Activated naive CD4-positive, alpha-beta T cell treated with anti-CD3 and anti-CD28 coated beads, Interleukin-2, amount 50 U/mL, for 72 hours (primary cell): ENCODE results near the gene EHMT1. TPM values are rescaled to one million over a fixed set of nuclear protein-coding genes. Genes with fewer than 3 reads are reported as not detected.

Source experiments
- ATAC-seq, 2 donors: fragments of 150-1000 bp; cut with Tn5 transposase; 2 replicates each; pipeline ENCODE4 v1.10.0; 2021; ENCODE audit warnings: mild to moderate bottlenecking in 2 of 2, moderate library complexity in 2 of 2
- DNase-seq, 2 donors: peaks; one replicate each; pipeline ENCODE4 v3.0.0; 2021 to 2022; ENCODE audit warnings: low spot score in 2 of 2
- H3K27ac Mint-ChIP-seq, 2 donors: one replicate each; pipeline ENCODE4 v1.8.0; 2022; ENCODE audit warnings: mild to moderate bottlenecking in 2 of 2, mixed read lengths in 2 of 2
- H3K36me3 Mint-ChIP-seq, 2 donors: one replicate each; pipeline ENCODE4 v1.8.0; 2022; ENCODE audit warnings: mixed read lengths in 2 of 2
- H3K9me3 Mint-ChIP-seq, 2 donors: one replicate each; pipeline ENCODE4 v1.8.0; 2022; ENCODE audit warnings: mixed read lengths in 2 of 2
- total RNA-seq, 2 donors: library from RNA; stranded (reverse); gene quantifications; one replicate each; pipeline ENCODE4 v1.2.3, GENCODE V29; 2022

The EHMT1 gene
- total RNA-seq, 2 donors from 2014 or later, result 80.4 to 85.0 TPM

DNA sequence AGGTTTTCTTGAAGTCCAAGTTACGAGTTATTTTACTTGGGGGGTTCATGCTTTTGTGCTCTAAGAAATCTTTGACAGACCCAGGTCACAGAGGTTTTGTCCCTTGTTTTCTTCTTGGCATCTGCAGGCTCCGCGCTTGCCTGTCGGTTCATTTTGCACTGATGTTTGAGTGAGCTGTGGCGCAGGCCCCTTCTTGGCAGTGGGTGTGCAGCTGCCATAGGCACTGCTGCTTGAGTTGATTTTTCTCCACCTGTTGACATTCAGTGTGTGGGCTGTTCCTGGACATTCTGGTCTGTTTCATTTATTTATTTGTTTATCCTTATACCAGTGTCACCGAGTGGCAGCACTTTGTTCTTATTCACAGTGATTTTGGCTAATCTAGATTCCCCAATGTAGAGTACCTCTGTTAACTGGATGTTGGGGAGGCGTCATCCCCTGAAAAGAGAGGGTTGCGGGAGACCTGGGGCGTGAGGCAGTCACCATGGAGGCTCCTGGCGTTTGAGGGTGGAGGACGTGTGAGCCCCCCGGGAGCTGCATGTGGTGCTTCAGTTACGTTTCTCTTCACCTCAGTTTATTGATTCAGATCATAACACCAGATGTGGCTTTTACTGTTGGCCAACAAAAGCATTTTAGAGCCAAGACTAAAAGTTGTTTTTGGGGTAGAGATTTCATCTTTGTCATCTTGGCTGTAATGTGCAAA is 137.4 kb downstream of the EHMT1 start:
- ATAC-seq (no peak), DNase-seq (no peak)
- Mint-ChIP-seq H3K36me3 (peaks cover 55 to 78% of the 10 kb centered on the region in 2 donors), H3K9me3 (peaks cover 0 to 5% of the 10 kb centered on the region in 2 donors), H3K27ac (peak overlapping the region in 1 of 2 donors; percentile 68)

DNA sequence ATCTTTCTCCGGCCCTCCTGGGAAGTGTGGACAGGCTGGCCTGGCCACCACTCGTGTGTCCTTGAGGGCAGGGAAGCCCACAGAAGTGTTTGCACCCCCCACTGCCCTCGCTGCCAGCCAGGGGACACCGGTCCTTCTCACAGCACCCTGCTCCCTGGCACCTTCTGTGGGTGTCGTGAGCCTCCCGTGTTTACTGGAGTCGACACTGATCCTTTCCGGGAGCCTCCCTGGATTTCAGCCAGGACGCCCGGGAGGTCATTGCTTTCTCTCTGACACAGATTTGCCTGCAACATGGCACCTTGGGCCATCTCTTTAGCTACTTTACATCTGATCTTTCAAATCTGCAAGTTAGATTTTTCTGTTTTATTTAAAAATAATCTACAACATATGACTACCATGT is 138.3 kb downstream of the EHMT1 start:
- ATAC-seq (no peak), DNase-seq (no peak)
- H3K9me3 Mint-ChIP-seq, result peaks cover 0 to 5% of the 10 kb centered on the region in 2 donors
- peak overlapping the region; percentile 47 to 81 for H3K27ac Mint-ChIP-seq
- H3K36me3 Mint-ChIP-seq, result peaks cover 56 to 78% of the 10 kb centered on the region in 2 donors

DNA sequence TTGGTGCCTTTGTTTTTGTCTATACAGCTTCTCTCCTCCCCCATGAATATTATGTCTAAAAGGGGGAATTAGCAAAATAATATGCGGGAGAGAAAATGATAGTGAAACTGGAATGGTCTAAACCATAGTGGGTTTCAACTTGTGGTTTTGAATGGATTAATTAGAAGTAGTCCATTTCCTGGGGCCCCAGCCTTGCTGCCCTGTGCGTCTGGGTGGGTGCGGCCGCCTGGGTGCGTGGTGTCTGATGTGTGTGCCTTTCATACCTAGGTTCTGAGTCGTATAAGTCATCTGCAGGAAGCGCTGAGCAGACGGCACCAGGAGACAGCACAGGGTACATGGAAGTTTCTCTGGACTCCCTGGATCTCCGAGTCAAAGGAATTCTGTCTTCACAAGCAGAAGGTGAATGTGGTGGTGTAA is 138.8 kb downstream of the EHMT1 start:
- Mint-ChIP-seq H3K36me3 (peaks cover 57 to 78% of the 10 kb centered on the region in 2 donors), H3K9me3 (peaks cover 0 to 5% of the 10 kb centered on the region in 2 donors), H3K27ac (peak overlapping the region; percentile 81 to 92)
- ATAC-seq, result peak; percentile 49 to 59
- no peak for DNase-seq

DNA sequence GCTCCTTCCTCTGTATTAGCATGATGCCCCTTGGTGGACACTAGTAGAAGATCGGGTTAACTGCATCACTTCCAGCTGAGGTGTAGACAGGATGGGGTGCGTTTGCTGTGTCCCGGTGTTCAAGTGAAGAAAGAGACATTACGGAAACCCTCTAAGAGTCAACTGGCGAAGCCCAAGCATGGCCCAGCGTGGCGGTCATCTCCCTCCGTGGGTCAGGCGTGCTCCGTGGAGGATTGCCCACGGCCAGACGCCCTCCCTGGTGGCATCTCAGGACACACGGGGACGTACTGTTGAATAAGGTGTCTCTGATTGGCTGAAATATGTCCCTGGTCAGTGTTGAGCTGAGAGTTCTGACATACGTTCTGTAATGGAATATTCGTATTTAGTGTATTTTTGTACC is 139.3 kb downstream of the EHMT1 start:
- no peak for DNase-seq
- peak overlapping the region; percentile 81 to 92 for H3K27ac Mint-ChIP-seq
- H3K9me3 Mint-ChIP-seq, result peaks cover 0 to 5% of the 10 kb centered on the region in 2 donors
- no peak for ATAC-seq
- H3K36me3 Mint-ChIP-seq, result peaks cover 57 to 78% of the 10 kb centered on the region in 2 donors

DNA sequence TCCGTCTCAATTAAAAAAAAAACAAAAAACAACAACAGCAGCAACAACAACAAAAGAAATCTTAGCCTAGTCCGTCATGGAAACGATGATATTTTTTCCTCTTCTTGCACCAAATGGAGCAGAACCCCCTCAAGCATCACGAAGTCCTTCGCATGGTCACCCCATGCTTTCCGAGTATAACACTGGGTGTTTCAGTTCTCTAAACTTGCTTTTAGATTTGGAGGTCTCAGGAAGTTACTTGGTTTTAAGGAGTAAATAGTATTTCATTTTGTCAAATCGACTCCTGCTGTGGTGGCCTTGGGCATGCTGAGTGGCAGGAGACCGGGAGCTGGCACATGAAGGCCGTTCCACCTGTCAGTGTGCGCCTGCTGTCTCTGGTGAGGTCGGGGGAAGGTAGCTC is 140.3 kb downstream of the EHMT1 start:
- DNase-seq (no peak), ATAC-seq (no peak)
- peaks cover 52 to 72% of the 10 kb centered on the region in 2 donors for H3K36me3 Mint-ChIP-seq
- peak overlapping the region; percentile 86 to 92 for H3K27ac Mint-ChIP-seq
- H3K9me3 Mint-ChIP-seq, result peaks cover 0 to under 1% of the 10 kb centered on the region in 2 donors

DNA sequence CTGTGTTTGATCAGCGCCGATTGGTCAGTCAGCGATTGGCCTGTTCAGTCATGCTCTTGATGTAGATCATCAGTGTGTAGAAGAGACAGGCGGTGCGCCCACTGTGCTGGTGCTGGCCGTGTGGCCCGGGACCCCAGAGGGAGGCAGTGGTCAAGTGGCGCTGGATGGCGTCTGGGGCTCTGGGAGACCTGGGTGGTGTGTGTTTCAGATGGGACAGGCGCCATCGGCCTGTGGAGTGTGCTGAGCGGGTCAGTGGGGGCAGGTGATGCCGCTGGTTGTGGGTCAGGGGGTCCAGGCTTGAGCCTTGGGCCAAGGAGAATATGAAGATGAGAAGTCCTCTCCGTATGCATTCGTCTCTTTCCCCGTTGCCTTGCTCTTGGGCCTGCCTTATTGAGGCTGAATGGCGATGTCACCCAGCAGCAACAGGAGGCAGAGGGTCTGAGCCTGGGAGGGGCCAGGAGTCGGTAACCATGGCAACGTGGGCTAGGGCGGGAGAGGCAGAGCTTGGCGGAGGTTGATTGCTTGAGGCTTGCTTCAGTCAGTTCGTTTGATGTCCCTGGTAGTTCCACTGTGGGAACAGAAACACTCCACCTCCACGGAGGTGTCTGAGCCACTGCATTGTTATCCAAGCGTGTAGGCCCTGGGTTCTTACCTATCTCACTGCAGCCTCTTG is 141.0 kb downstream of the EHMT1 start:
- Mint-ChIP-seq H3K36me3 (peaks cover 50 to 72% of the 10 kb centered on the region in 2 donors), H3K9me3 (no peaks in the 10 kb centered on the region), H3K27ac (peak overlapping the region; percentile 86 to 92)
- ATAC-seq, result no peak
- no peak for DNase-seq

DNA sequence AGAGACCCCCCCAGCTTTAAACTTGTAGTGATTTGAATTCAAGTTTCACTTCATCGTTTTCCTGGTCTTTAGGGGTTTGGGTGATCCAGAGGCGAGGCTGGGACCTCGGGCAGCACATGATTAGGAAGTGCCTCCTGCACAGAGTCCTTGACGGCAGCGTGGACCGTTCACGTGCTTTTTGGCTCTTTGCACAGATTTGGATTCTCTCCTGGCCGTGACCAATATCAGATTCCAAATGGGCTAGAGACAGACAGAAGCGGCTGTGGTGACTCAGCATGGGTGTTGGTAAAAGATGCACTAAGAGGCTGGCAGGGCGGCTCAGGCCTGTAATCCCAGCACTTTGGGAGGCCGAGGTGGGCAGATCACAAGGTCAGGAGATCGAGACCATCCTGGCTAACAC is 141.6 kb downstream of the EHMT1 start:
- Mint-ChIP-seq H3K27ac (peak overlapping the region; percentile 86 to 92), H3K9me3 (no peaks in the 10 kb centered on the region), H3K36me3 (peaks cover 44 to 67% of the 10 kb centered on the region in 2 donors)
- DNase-seq, result no peak
- no peak for ATAC-seq

DNA sequence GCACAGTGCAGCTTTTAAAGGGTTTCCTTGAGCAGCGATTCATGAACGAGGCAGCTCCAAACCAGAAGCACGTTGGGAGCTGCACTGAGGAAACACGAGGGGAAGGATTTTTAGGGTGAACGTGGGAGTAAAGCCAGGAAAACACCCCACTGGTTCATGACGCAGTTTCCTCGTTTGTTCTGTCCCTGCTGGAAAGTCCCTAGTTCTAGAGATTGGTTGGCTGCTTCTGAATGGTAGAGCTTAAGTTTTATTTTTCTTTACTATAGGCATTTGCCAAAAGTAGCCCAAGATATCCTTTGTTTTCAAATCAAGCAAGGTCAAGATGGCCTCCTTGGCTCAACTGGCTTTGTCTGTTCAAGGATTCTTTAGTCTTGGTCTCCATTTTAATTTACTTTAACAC is 142.2 kb downstream of the EHMT1 start:
- Mint-ChIP-seq H3K9me3 (no peaks in the 10 kb centered on the region), H3K36me3 (peaks cover 38 to 66% of the 10 kb centered on the region in 2 donors), H3K27ac (peak overlapping the region; percentile 86 to 92)
- DNase-seq, result no peak
- ATAC-seq, result peak; percentile 66 to 87

DNA sequence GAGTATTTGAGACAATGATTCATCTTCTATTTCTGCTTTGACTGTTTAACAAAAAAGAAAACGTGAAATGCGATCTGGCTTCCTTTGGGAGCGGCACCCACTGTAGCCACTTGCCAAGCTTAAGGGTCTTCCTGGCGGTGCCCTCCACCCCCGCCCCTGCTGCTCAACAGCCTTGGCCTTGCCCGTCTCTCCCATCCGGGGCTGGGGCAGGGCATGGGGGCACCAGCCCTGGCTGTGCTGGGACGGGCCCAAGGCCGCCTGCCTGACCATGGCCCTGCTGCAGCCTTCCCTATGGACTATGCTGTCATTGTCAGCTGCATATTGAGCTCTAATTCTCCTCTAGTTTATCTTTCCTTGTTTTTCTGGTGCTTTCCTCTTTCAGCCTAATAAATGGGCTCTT is 143.0 kb downstream of the EHMT1 start:
- H3K27ac Mint-ChIP-seq, result peak overlapping the region; percentile 92 to 97
- no peaks in the 10 kb centered on the region for H3K9me3 Mint-ChIP-seq
- no peak for DNase-seq
- H3K36me3 Mint-ChIP-seq, result peaks cover 33 to 59% of the 10 kb centered on the region in 2 donors
- ATAC-seq, result no peak

DNA sequence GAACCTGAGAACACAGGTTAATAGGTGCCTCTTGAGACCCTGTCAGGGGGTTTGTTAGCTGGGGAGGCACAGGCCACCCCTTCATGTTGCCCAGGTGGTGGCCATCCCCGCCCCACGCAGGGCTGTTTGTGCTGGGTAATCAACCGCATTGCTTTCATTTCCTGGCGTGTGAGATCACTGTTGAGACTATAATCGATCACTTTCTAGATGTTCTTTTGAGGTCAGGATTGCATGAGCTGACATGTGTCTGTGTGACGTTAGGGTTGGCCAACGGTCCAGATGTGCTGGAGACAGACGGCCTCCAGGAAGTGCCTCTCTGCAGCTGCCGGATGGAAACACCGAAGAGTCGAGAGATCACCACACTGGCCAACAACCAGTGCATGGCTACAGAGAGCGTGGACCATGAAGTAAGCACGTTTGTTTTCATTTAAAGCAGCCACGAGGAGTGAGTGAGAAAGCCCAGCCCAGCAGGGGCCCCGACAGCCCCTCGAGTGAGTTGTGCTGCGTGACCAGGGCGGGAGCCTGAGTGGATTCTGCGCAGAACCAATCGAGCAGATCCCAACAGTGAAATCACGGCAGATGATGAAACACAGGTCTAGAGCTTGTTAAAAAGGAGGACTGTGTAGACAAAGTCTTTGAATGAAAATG is 143.7 kb downstream of the EHMT1 start:
- no peak for ATAC-seq
- H3K36me3 Mint-ChIP-seq, result peaks cover 39 to 53% of the 10 kb centered on the region in 2 donors
- no peak for DNase-seq
- H3K27ac Mint-ChIP-seq, result peak overlapping the region; percentile 92 to 97
- H3K9me3 Mint-ChIP-seq, result no peaks in the 10 kb centered on the region

DNA sequence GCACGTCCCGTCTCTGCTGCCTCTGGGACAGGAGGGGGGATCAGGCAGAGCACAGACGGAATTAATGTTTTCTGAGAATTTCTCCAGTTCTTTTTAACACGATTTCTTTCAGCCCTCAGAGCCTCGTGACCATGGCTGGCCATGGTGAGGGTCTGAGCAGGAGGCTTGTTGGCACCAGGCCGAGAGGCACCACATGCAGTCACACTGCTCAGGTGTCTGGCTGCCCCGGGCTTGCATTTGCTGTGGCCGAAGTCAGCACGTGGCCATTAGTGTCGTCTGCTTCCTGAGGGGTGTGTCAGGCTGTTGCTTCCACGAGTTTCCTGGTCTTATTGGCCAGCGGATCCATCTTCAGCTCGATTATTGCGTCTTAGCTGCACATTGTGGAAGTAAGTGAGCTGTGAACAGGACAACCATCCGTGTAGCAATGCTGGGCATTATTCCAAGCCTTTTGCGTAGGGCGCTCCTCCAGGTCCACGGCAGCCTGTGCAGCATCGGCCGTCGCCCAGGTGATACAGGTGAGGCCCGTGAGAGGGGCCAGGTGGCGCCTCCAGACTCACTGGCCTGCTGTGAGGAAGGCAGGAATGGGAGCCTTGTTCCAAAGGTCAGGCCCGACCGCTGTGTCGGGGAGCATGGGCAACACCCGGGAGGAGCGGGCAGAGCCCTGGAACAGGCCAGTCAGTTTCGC is 144.6 kb downstream of the EHMT1 start:
- Mint-ChIP-seq H3K27ac (peak overlapping the region; percentile 60 to 92), H3K9me3 (no peaks in the 10 kb centered on the region), H3K36me3 (peaks cover 30 to 44% of the 10 kb centered on the region in 2 donors)
- DNase-seq (no peak), ATAC-seq (no peak)

DNA sequence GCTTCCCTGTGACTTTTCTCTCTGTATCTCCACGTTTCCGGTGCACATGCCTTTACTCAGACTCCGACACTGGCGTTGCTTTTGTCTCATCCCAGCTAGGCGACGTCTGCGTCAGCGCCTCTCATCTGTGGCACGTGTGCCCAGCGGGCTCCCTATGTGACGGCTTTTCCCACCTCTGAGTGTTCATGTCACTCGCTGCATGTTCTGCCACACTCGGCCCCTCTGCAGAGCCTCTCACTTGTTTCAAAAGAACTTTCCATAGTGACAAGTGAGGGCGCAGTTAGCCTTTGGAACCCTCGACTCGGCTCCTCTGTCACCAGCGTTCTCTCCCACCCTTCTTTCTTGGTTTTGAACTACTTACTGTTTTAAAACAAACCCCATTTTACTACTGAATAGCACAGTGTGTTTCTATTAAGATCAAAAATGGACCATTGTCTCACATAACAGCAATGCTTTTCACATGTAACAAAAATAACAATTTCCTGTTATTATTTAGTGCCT is 145.4 kb downstream of the EHMT1 start:
- Mint-ChIP-seq H3K27ac (peak overlapping the region in 1 of 2 donors; percentile 79), H3K36me3 (peaks cover 28 to 41% of the 10 kb centered on the region in 2 donors), H3K9me3 (no peaks in the 10 kb centered on the region)
- ATAC-seq (no peak), DNase-seq (no peak)

DNA sequence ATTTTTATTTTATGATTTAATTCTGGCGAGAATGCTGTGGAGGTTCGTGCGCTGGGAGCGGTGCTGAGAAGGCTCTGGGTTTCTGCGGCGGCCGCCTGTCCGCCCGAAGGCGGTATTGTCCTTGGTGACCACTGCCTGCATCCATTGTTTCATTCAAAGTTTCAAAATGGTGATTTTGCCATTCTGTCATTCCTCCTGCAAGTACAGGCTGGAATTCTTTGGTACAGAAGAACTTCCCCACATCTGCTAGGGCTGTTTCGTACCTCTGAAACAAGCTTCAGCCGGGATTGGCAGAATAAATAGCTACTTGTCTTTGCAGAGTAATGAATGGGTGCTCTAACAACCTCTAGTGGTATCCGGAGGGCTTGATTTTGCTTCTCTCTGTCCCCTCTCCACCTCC is 146.2 kb downstream of the EHMT1 start:
- Mint-ChIP-seq H3K36me3 (peaks cover 25 to 42% of the 10 kb centered on the region in 2 donors), H3K9me3 (no peaks in the 10 kb centered on the region), H3K27ac (peak overlapping the region in 1 of 2 donors; percentile 6)
- no peak for ATAC-seq
- no peak for DNase-seq

DNA sequence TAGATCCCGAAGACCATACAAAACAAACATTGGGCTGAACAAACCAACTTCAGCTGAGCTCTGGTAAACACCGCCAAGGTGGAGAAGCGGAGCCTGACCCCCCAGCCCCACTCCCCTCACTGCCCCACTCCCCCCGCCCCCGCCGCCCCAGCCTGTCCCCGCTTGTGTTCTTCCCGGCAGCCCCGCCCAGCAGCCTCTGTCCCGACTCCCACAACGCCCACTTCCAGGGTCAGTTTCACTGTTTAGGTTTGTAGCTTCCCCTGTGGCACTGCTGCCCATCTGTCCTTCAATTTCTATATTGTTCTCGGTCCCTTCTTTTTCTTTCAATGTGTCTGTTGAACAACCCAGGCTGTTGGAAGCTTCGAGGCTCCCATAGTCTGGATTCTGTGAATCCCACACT is 146.7 kb downstream of the EHMT1 start:
- Mint-ChIP-seq H3K9me3 (peaks cover 0 to 3% of the 10 kb centered on the region in 2 donors), H3K27ac (peak overlapping the region in 1 of 2 donors; percentile 60), H3K36me3 (peaks cover 31 to 48% of the 10 kb centered on the region in 2 donors)
- DNase-seq (no peak), ATAC-seq (no peak)

DNA sequence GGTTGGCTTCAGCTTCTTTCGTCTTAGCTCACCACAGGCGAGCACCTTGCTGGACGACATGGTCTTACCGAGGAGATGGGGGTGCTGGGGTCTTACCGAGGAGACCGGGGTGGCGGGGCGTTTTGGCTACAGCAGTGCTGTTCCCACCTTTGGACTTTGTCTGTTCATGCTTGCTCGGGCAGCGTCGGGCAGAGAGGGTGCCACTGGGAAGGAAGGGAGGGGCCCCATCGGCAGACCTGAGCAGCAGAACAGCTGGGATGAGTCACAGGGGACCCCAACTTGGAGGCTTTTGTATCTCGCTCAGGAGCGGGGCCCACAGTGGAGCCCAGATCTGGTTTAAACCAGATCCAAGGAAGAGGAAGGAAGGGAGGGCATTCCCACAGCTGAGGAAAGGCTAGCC is 152.8 kb downstream of the EHMT1 start:
- ATAC-seq (no peak), DNase-seq (no peak)
- peaks cover 0 to 3% of the 10 kb centered on the region in 2 donors for H3K9me3 Mint-ChIP-seq
- peaks cover 19 to 29% of the 10 kb centered on the region in 2 donors for H3K36me3 Mint-ChIP-seq
- H3K27ac Mint-ChIP-seq, result peak overlapping the region in 1 of 2 donors; percentile 78

DNA sequence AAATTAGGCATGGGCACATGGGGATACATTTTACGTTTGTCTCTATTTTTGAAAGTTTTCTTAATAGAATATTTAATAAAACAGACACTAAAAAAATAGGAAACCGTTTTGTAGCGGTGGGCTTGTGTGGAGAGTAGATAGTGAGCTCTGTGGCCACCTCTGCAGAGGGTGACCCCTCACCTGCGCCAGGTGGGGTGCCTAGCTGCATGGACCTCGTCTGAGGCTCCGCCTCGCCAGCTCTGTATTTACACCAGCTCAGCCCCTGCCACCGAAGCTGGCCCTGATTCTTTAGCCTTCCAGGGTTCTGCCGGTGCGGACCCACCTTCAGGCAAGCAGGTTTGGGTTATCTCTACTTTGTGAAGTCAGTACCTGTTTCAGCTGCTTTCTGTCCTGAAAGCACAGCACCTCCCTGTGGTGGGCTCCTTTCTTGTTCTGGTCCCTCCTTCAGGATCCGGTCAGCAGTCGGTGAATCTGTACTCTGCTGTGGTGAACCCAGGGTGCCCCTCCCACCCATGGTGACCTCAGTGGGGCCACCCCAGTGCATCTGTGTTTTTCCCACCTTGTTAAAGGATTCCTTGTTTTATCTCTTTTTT is 153.6 kb downstream of the EHMT1 start:
- Mint-ChIP-seq H3K27ac (no peak overlapping the region), H3K36me3 (peaks cover 20 to 29% of the 10 kb centered on the region in 2 donors), H3K9me3 (peaks cover 0 to 3% of the 10 kb centered on the region in 2 donors)
- no peak for ATAC-seq
- DNase-seq, result no peak
